Suprapubic skin (tissue), 4 donors: ENCODE data around the gene ALX3. TPM values are rescaled to one million over a fixed set of nuclear protein-coding genes. Genes with fewer than 3 reads are reported as not detected.

Experiments
- DNase-seq, 2 donors: peaks; one replicate each; pipeline ENCODE4 v3.0.0-alpha.2; 2019; ENCODE audit warnings: low spot score in 2 of 2
- H3K27ac ChIP-seq: fragments of 200-600 bp; sonication (generic); one replicate; pipeline ENCODE4 v1.5.1; 2019
- H3K27me3 ChIP-seq: fragments of 200-600 bp; sonication (generic); one replicate; pipeline ENCODE4 v1.5.1; 2019
- H3K36me3 ChIP-seq: fragments of 200-600 bp; sonication (generic); one replicate; pipeline ENCODE4 v1.5.1; 2019
- H3K4me1 ChIP-seq: fragments of 200-600 bp; sonication (generic); one replicate; pipeline ENCODE4 v1.5.1; 2019
- H3K4me3 ChIP-seq: fragments of 200-600 bp; sonication (generic); one replicate; pipeline ENCODE4 v1.5.1; 2019; ENCODE audit warnings: mild to moderate bottlenecking
- H3K9me3 ChIP-seq: fragments of 200-600 bp; sonication (generic); one replicate; pipeline ENCODE4 v1.5.1; 2019
- CTCF ChIP-seq, 2 donors: fragments of 200-600 bp in 1 of 2; fragments of 450-650 bp in 1 of 2; sonication (generic) in 1 of 2; IDR thresholded peaks; one replicate each; pipeline ENCODE4 v1.5.1; 2016 to 2019; ENCODE audit warnings: antibody characterized with exemption in 2 of 2, mild to moderate bottlenecking in 1 of 2, moderate library complexity in 1 of 2
- EP300 ChIP-seq: sonication (generic); formaldehyde crosslinking; IDR thresholded peaks from one replicate; pipeline ENCODE4 v1.6.1; 2017; ENCODE audit warnings: antibody characterized with exemption
- POLR2A ChIP-seq, 2 donors: fragments of 450-650 bp; IDR thresholded peaks; one replicate each; pipeline ENCODE4 v1.6.1; 2017; ENCODE audit warnings: antibody characterized with exemption in 2 of 2, mild to moderate bottlenecking in 2 of 2, moderate library complexity in 2 of 2
- POLR2AphosphoS5 ChIP-seq, 3 donors: sonication (generic); formaldehyde crosslinking; IDR thresholded peaks; one replicate each; pipeline ENCODE4 v1.6.1; 2017; ENCODE audit warnings: antibody characterized with exemption in 3 of 3
- WGBS: methylation state at CpG from one replicate; pipeline ENCODE4 v1.1.5; 2018; 5-methylcytosine and 5-hydroxymethylcytosine counted together
- total RNA-seq, 4 donors: library from RNA; depleted of rRNA; stranded (reverse); fragments of >200 nt; gene quantifications; one replicate each; pipeline ENCODE4 v1.1.0, GENCODE V29; 2016

The ALX3 gene
- total RNA-seq, 4 donors from 2014 or later, result 0.49 to 0.60 TPM; not detected in 2

DNA sequence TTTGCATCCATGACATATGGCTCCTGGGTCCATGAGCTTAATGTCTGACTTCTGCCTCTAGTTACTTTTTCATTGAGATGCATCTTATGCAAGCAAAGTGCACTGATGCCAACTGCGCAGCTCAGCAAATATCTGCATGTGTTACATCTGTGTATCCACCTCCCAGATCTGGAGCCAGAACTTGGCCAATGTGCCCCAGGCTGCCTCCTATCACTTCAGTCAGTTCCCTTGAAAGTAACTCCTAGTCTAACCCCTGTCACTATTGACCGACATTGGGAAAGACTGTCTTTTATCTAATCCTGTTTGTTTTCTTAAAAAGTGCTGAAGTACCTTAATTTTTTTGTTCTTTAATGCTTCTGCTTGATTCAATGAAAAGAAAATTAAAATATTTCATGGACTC is 22.5 kb upstream of the ALX3 start:
- Histone ChIP-seq H3K36me3 (no peaks in the 10 kb centered on the region), H3K27ac (no peak overlapping the region), H3K4me3 (no peak overlapping the region), H3K27me3 (peaks cover 14% of the 10 kb centered on the region), H3K4me1 (no peaks in the 10 kb centered on the region), H3K9me3 (no peaks in the 10 kb centered on the region)
- DNase-seq, result no peak
- TF ChIP-seq CTCF (IDR thresholded peaks at IDR 0.05), result no peak
- WGBS, result 79% methylated on average over 2 of the region's 2 CpGs

- Histone ChIP-seq H3K4me1 (no peaks in the 10 kb centered on the region), H3K27me3 (peaks cover 14% of the 10 kb centered on the region), H3K4me3 (no peak overlapping the region), H3K36me3 (no peaks in the 10 kb centered on the region), H3K9me3 (no peaks in the 10 kb centered on the region), H3K27ac (no peak overlapping the region)
- WGBS, result 85% methylated on average over 3 of the region's 3 CpGs
- TF ChIP-seq EP300, result no peak
- TF ChIP-seq POLR2A (IDR thresholded peaks at IDR 0.05), result no peak
- no peak for TF ChIP-seq POLR2AphosphoS5 (IDR thresholded peaks at IDR 0.05)
- no peak for TF ChIP-seq CTCF (IDR thresholded peaks at IDR 0.05)
- DNase-seq, result no peak
Observed at GRCh38 chr1:110091791-110092190, 21.3 kb upstream of the ALX3 start.

DNA sequence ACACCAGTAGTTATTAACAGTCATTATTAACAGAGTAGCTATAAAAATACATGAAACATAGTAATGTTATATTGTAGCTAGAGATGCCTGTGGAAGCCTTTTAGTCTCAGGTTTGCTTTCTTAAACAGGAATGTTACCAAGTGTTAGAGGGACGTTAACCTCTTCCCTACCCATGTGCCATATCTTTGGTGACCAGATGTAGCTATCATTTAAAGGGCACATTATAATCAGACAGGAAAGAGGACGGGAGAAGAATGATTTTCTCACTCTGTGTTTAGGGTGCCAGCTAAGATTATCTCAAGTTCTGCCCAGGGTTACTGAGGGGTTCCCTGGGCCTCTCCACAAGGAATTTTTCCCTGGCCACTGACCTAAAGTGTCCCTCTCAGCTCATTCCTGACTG is 20.9 kb upstream of the ALX3 start:
- Histone ChIP-seq H3K4me1 (no peaks in the 10 kb centered on the region), H3K27ac (no peak overlapping the region), H3K4me3 (no peak overlapping the region), H3K27me3 (peaks cover 14% of the 10 kb centered on the region), H3K36me3 (no peaks in the 10 kb centered on the region), H3K9me3 (no peaks in the 10 kb centered on the region)
- no peak for TF ChIP-seq CTCF (IDR thresholded peaks at IDR 0.05)
- TF ChIP-seq POLR2A (IDR thresholded peaks at IDR 0.05), result no peak
- TF ChIP-seq POLR2AphosphoS5 (IDR thresholded peaks at IDR 0.05), result no peak
- no peak for TF ChIP-seq EP300
- DNase-seq, result no peak
- WGBS, result 73% methylated on average over 2 of the region's 2 CpGs

- H3K4me3 ChIP-seq, result no peak overlapping the region
- H3K36me3 ChIP-seq, result no peaks in the 10 kb centered on the region
- peaks cover 3% of the 10 kb centered on the region for H3K4me1 ChIP-seq
- H3K9me3 ChIP-seq, result no peaks in the 10 kb centered on the region
- H3K27ac ChIP-seq, result no peak overlapping the region
- TF ChIP-seq POLR2AphosphoS5 (IDR thresholded peaks at IDR 0.05) (no peak), EP300 (no peak), CTCF (IDR thresholded peaks at IDR 0.05) (no peak), POLR2A (IDR thresholded peaks at IDR 0.05) (no peak)
- 76% methylated on average over 6 of the region's 7 CpGs for WGBS
- peaks cover 6% of the 10 kb centered on the region for H3K27me3 ChIP-seq
- DNase-seq, result no peak
Observed at GRCh38 chr1:110089561-110090275, 19.2 kb upstream of the ALX3 start.

GRCh38 chr1:110088739-110089316 is 18.4 kb upstream of the ALX3 start:
- H3K4me3 ChIP-seq, result no peak overlapping the region
- no peak overlapping the region for H3K27ac ChIP-seq
- H3K27me3 ChIP-seq, result peaks cover 3% of the 10 kb centered on the region
- 75% methylated on average over 10 of the region's 10 CpGs for WGBS
- no peak for TF ChIP-seq CTCF (IDR thresholded peaks at IDR 0.05)
- TF ChIP-seq EP300, result no peak
- no peak for TF ChIP-seq POLR2AphosphoS5 (IDR thresholded peaks at IDR 0.05)
- TF ChIP-seq POLR2A (IDR thresholded peaks at IDR 0.05), result no peak
- H3K9me3 ChIP-seq, result no peaks in the 10 kb centered on the region
- DNase-seq, result no peak
- peaks cover 12% of the 10 kb centered on the region for H3K4me1 ChIP-seq
- H3K36me3 ChIP-seq, result no peaks in the 10 kb centered on the region
